Mucosa of descending colon (tissue), 3 donors: ENCODE data around the gene STRIP1. TPM values are rescaled to one million over a fixed set of nuclear protein-coding genes. Genes with fewer than 3 reads are reported as not detected.

Source experiments
- ATAC-seq: fragments of 200-7000 bp; cut with Tn5 transposase; one replicate; pipeline ENCODE4 v1.9.1; 2020; ENCODE audit warnings: mild to moderate bottlenecking, moderate library complexity
- DNase-seq, 3 donors: peaks; one replicate each; pipeline ENCODE4 v3.0.0-alpha.2; 2020
- H3K36me3 ChIP-seq: fragments of 200-600 bp; one replicate; pipeline ENCODE4 v1.8.0; 2021; ENCODE audit warnings: low read depth, mild to moderate bottlenecking
- H3K4me1 ChIP-seq: fragments of 200-600 bp; one replicate; pipeline ENCODE4 v1.8.0; 2021; ENCODE audit warnings: low read depth, mild to moderate bottlenecking
- H3K4me3 ChIP-seq: fragments of 200-600 bp; one replicate; pipeline ENCODE4 v1.8.0; 2021; ENCODE audit warnings: mild to moderate bottlenecking
- H3K9me3 ChIP-seq: fragments of 200-600 bp; one replicate; pipeline ENCODE4 v1.8.0; 2021; ENCODE audit warnings: mild to moderate bottlenecking
- CTCF ChIP-seq: fragments of 200-600 bp; IDR thresholded peaks from one replicate; pipeline ENCODE4 v1.8.0; 2022; ENCODE audit warnings: antibody characterized with exemption, mild to moderate bottlenecking
- intact Hi-C, 2 donors: fragments of 100-400 bp; cut with DNase I in 1 of 2; cut with micrococcal nuclease in 1 of 2; formaldehyde crosslinking; loops; one replicate each; pipeline versions ENCODE4 v1.11.0 to v1.11.1; 2022; cut with DNase I, micrococcal nuclease
- total RNA-seq, 3 donors: library from RNA; stranded (reverse); fragmentation: NEBNext Ultra II Directional in 2 of 3; extraction: Animal tissue kit (Norgen Biotek cat#: 25700) in 2 of 3; gene quantifications; one replicate each; pipeline versions ENCODE4 v1.2.1 to v1.2.4, GENCODE V29; 2021 to 2023
- donor health status: DM: no; HTN: no; CAD: no; lungs with moderate emphysema.
- donor health status: DM: no; HTN: no; CAD: no.
- donor health status: DM: no; HTN: yes; CAD: no.

The STRIP1 gene
- total RNA-seq, 3 donors from 2014 or later = 36.6 to 54.8 (median 43.4) TPM

GRCh38 chr1:110067479-110067892 lies 33.1 kb downstream of the STRIP1 start:
- H3K4me3 ChIP-seq = no peak overlapping the region
- no peak for DNase-seq

GRCh38 chr1:110067893-110068645 lies 33.6 kb downstream of the STRIP1 start:
- no peaks in the 10 kb centered on the region for H3K9me3 ChIP-seq
- H3K4me3 ChIP-seq = no peak overlapping the region
- ATAC-seq (peak; percentile 13), DNase-seq (no peak)
- peaks cover 26% of the 10 kb centered on the region for H3K4me1 ChIP-seq
- no peak for TF ChIP-seq CTCF
- intact Hi-C loops = no loop called here
- H3K36me3 ChIP-seq = no peaks in the 10 kb centered on the region

More at GRCh38 chr1:110067479-110067892, 33.1 kb downstream of the STRIP1 start:
- intact Hi-C loops = no loop called here
- TF ChIP-seq CTCF = no peak
- no peaks in the 10 kb centered on the region for H3K9me3 ChIP-seq
- ATAC-seq = no peak
- no peaks in the 10 kb centered on the region for H3K36me3 ChIP-seq
- H3K4me1 ChIP-seq = peaks cover 26% of the 10 kb centered on the region

- DNase-seq = no peak
- Histone ChIP-seq H3K36me3 (no peaks in the 10 kb centered on the region), H3K4me1 (peaks cover 26% of the 10 kb centered on the region), H3K9me3 (no peaks in the 10 kb centered on the region), H3K4me3 (no peak overlapping the region)
- no peak for TF ChIP-seq CTCF
- ATAC-seq = peak; percentile 8
- intact Hi-C loops = no loop called here
These were observed 34.4 kb downstream of the STRIP1 start for GRCh38 chr1:110068646-110069403.

GRCh38 chr1:110069404-110070281 lies 35.2 kb downstream of the STRIP1 start:
- ATAC-seq (peak; percentile 37), DNase-seq (no peak)
- Histone ChIP-seq H3K36me3 (no peaks in the 10 kb centered on the region), H3K4me3 (no peak overlapping the region), H3K4me1 (peaks cover 26% of the 10 kb centered on the region), H3K9me3 (no peaks in the 10 kb centered on the region)
- TF ChIP-seq CTCF = no peak
- intact Hi-C loops = no loop called here

- intact Hi-C loops = no loop called here
- Histone ChIP-seq H3K4me1 (peaks cover 26% of the 10 kb centered on the region), H3K4me3 (no peak overlapping the region), H3K36me3 (no peaks in the 10 kb centered on the region), H3K9me3 (no peaks in the 10 kb centered on the region)
- peak; percentile 7 for ATAC-seq
- DNase-seq = no peak
- TF ChIP-seq CTCF = no peak
These were observed 35.9 kb downstream of the STRIP1 start for GRCh38 chr1:110070282-110070669.
